IMR-90 (cell line): ENCODE data around the gene PKM. TPM values are rescaled to one million over a fixed set of nuclear protein-coding genes. Genes with fewer than 3 reads are reported as not detected.

ENCODE experiments used
- ATAC-seq: fragments of 200-7000 bp; cut with Tn5 transposase; 2 replicates; pipeline ENCODE4 v1.9.1; 2020; ENCODE audit warnings: low read depth, mild to moderate bottlenecking, moderate library complexity
- BruUV-seq: library from RNA; stranded (reverse); fragments of 400-500 nt; replicated peaks from 2 replicates; lab custom pipeline; 2021; lab: Mats Ljungman, UMichigan
- CTCF ChIA-PET: fragments of 300-600 bp; formaldehyde crosslinking; extraction: SDS; loops from one replicate; lab custom pipeline; 2021; ENCODE audit warnings: antibody characterized with exemption; lab: Yijun Ruan, JAX
- POLR2A ChIA-PET: fragments of 300-600 bp; sonication (Branson Sonifier 250); formaldehyde crosslinking; loops from one replicate; lab custom pipeline; 2022; ENCODE audit warnings: antibody characterized with exemption; ENCODE audit not compliant: unreplicated experiment; lab: Charles Lee
- DNase-seq: peaks from one replicate; pipeline ENCODE4 v3.0.0; 2013
- H2AFZ ChIP-seq: replicated peaks from 2 replicates; pipeline ENCODE3; 2013; ENCODE audit warnings: low read length, mild to moderate bottlenecking; ENCODE audit not compliant: poor library complexity
- H2AK5ac ChIP-seq: 2 replicates; pipeline ENCODE4 v1.6.1; 2013; ENCODE audit warnings: low read depth, low read length, inconsistent platforms
- H2AK9ac ChIP-seq: replicated peaks from 2 replicates; pipeline ENCODE3; 2013; ENCODE audit warnings: mild to moderate bottlenecking, low read depth, low read length, moderate library complexity; ENCODE audit not compliant: poor library complexity
- H2BK120ac ChIP-seq: 2 replicates; pipeline ENCODE4 v1.6.1; 2013; ENCODE audit warnings: low read depth, low read length, inconsistent platforms
- H2BK15ac ChIP-seq: 3 replicates; pipeline ENCODE4 v1.6.1; 2013; ENCODE audit warnings: low read depth, low read length, inconsistent platforms
- H2BK20ac ChIP-seq: 2 replicates; pipeline ENCODE4 v1.6.1; 2013; ENCODE audit warnings: low read depth, mild to moderate bottlenecking, inconsistent platforms, low read length, moderate library complexity
- H2BK5ac ChIP-seq: 2 replicates; pipeline ENCODE4 v1.6.1; 2013; ENCODE audit warnings: mild to moderate bottlenecking, low read depth, low read length, inconsistent platforms; ENCODE audit not compliant: poor library complexity, severe bottlenecking
- H3K14ac ChIP-seq: replicated peaks from 2 replicates; pipeline ENCODE4 v1.6.1; 2013; ENCODE audit warnings: low read depth, low read length, inconsistent platforms
- H3K18ac ChIP-seq: 2 replicates; pipeline ENCODE4 v1.6.1; 2013; ENCODE audit warnings: low read depth, low read length, control low read depth
- H3K23ac ChIP-seq: 2 replicates; pipeline ENCODE4 v1.6.1; 2013; ENCODE audit warnings: low read depth, low read length, inconsistent platforms
- H3K27ac ChIP-seq: 2 replicates; pipeline ENCODE4 v1.5.1; 2013; ENCODE audit warnings: mild to moderate bottlenecking, control low read depth, low read length; ENCODE audit not compliant: insufficient read depth
- H3K27me3 ChIP-seq: 2 replicates; pipeline ENCODE4 v1.6.1; 2013; ENCODE audit warnings: low read length; ENCODE audit not compliant: control insufficient read depth, insufficient read depth
- H3K36me3 ChIP-seq: 2 replicates; pipeline ENCODE4 v1.6.1; 2013; ENCODE audit warnings: low read length, mixed read lengths; ENCODE audit not compliant: control insufficient read depth, insufficient read depth
- H3K4ac ChIP-seq: 2 replicates; pipeline ENCODE4 v1.6.1; 2013; ENCODE audit warnings: low read depth, low read length, inconsistent platforms
- H3K4me1 ChIP-seq: 2 replicates; pipeline ENCODE4 v1.6.1; 2013; ENCODE audit warnings: low read length, mixed read lengths; ENCODE audit not compliant: control insufficient read depth, insufficient read depth
- H3K4me2 ChIP-seq: 2 replicates; pipeline ENCODE4 v1.6.1; 2013; ENCODE audit warnings: low read depth, mild to moderate bottlenecking, control low read depth, low read length, moderate library complexity
- H3K4me3 ChIP-seq: 2 replicates; pipeline ENCODE4 v1.5.1; 2013; ENCODE audit warnings: low read depth, mild to moderate bottlenecking, control low read depth, low read length, moderate library complexity; ENCODE audit not compliant: insufficient read depth
- H3K56ac ChIP-seq: 2 replicates; pipeline ENCODE4 v1.6.1; 2013; ENCODE audit warnings: low read length, inconsistent platforms; ENCODE audit not compliant: insufficient read depth; ENCODE audit errors: extremely low read depth
- H3K79me1 ChIP-seq, 2 experiments: 2 replicates each; pipeline ENCODE4 v1.6.1; 2013; ENCODE audit warnings: low read length in 2 of 2, inconsistent platforms in 1 of 2, low read depth in 1 of 2
- H3K9ac ChIP-seq: 2 replicates; pipeline ENCODE4 v1.6.1; 2013; ENCODE audit warnings: low read depth, low read length, control low read depth
- H3K9me1 ChIP-seq: 2 replicates; pipeline ENCODE4 v1.6.1; 2013; ENCODE audit warnings: low read length, inconsistent platforms; ENCODE audit not compliant: insufficient read depth
- H3K9me3 ChIP-seq: 2 replicates; pipeline ENCODE4 v1.6.1; 2013; ENCODE audit warnings: low read length; ENCODE audit not compliant: control insufficient read depth, insufficient read depth
- H4K20me1 ChIP-seq: 2 replicates; pipeline ENCODE4 v1.6.1; 2013; ENCODE audit warnings: low read length, inconsistent platforms; ENCODE audit not compliant: insufficient read depth
- H4K5ac ChIP-seq: 2 replicates; pipeline ENCODE4 v1.6.1; 2013; ENCODE audit warnings: mild to moderate bottlenecking, low read depth, low read length, control low read depth
- H4K8ac ChIP-seq, 2 experiments: 2 replicates each; pipeline ENCODE4 v1.6.1; 2013; ENCODE audit warnings: low read depth in 2 of 2, low read length in 2 of 2, control low read depth in 1 of 2, inconsistent platforms in 1 of 2
- H4K91ac ChIP-seq: 2 replicates; pipeline ENCODE4 v1.6.1; 2013; ENCODE audit warnings: low read depth, low read length, inconsistent platforms; ENCODE audit not compliant: insufficient read depth
- BHLHE40 ChIP-seq: fragments of 150-350 bp; IDR thresholded peaks from 2 replicates; pipeline ENCODE4 v1.6.1; 2016; ENCODE audit warnings: mild to moderate bottlenecking, low read depth, low read length
- CEBPB ChIP-seq: IDR thresholded peaks from 2 replicates; pipeline ENCODE4 v1.6.1; 2012; ENCODE audit warnings: low read depth, low read length, improper control_type of control experiment
- CHD1 ChIP-seq: IDR thresholded peaks from 2 replicates; pipeline ENCODE4 v1.6.1; 2012; ENCODE audit warnings: low read depth, low read length, improper control_type of control experiment
- CTCF ChIP-seq: conservative IDR thresholded peaks from 2 replicates; pipeline ENCODE4 v1.5.1; 2012; ENCODE audit warnings: mild to moderate bottlenecking, low read depth, low read length, improper control_type of control experiment
- ELK1 ChIP-seq: fragments of 150-350 bp; IDR thresholded peaks from 2 replicates; pipeline ENCODE4 v1.6.1; 2016; ENCODE audit warnings: low read depth, mild to moderate bottlenecking, low read length, moderate library complexity, borderline replicate concordance
- FOS ChIP-seq: fragments of 150-350 bp; IDR thresholded peaks from 2 replicates; pipeline ENCODE4 v1.6.1; 2016; ENCODE audit warnings: low read depth, low read length
- MAFK ChIP-seq: IDR thresholded peaks from 2 replicates; pipeline ENCODE4 v1.6.1; 2012; ENCODE audit warnings: low read depth, low read length, improper control_type of control experiment
- MAZ ChIP-seq: IDR thresholded peaks from 2 replicates; pipeline ENCODE4 v1.6.1; 2012; ENCODE audit warnings: low read depth, mild to moderate bottlenecking, low read length, improper control_type of control experiment, moderate library complexity, borderline replicate concordance
- MXI1 ChIP-seq: IDR thresholded peaks from 2 replicates; pipeline ENCODE4 v1.6.1; 2012; ENCODE audit warnings: low read depth, mild to moderate bottlenecking, low read length, moderate library complexity, borderline replicate concordance
- NFE2L2 ChIP-seq: fragments of 150-350 bp; IDR thresholded peaks from 2 replicates; pipeline ENCODE4 v1.6.1; 2016; ENCODE audit warnings: low read depth, mild to moderate bottlenecking, low read length
- POLR2A ChIP-seq: IDR thresholded peaks from 2 replicates; pipeline ENCODE4 v1.6.1; 2012; ENCODE audit warnings: mild to moderate bottlenecking, low read depth, low read length
- RAD21 ChIP-seq: IDR thresholded peaks from 2 replicates; pipeline ENCODE4 v1.6.1; 2012; ENCODE audit warnings: low read length, improper control_type of control experiment
- RCOR1 ChIP-seq: IDR thresholded peaks from 2 replicates; pipeline ENCODE4 v1.6.1; 2012; ENCODE audit warnings: mild to moderate bottlenecking, low read length, improper control_type of control experiment; ENCODE audit not compliant: insufficient replicate concordance
- RFX5 ChIP-seq: IDR thresholded peaks from 2 replicates; pipeline ENCODE4 v1.8.0; 2012; ENCODE audit warnings: low read depth, mild to moderate bottlenecking, low read length, moderate library complexity
- SMC3 ChIP-seq: fragments of 150-350 bp; IDR thresholded peaks from 2 replicates; pipeline ENCODE4 v1.6.1; 2016; ENCODE audit warnings: low read depth, mild to moderate bottlenecking, antibody characterized with exemption, low read length, moderate library complexity
- USF2 ChIP-seq: fragments of 150-350 bp; IDR thresholded peaks from 2 replicates; pipeline ENCODE4 v1.6.1; 2017; ENCODE audit warnings: mild to moderate bottlenecking, antibody characterized with exemption, low read length, low read depth
- WGBS, 2 experiments: methylation state at CpG; one replicate each; pipeline versions ENCODE4 v1.1.5 to v1.1.7; 2013; ENCODE audit warnings: missing lambda C conversion rate in 2 of 2; ENCODE audit not compliant: insufficient read length in 1 of 2; ENCODE audit errors: extremely low coverage in 2 of 2; 5-methylcytosine and 5-hydroxymethylcytosine counted together
- dilution Hi-C: fragments of 300-500 bp; cut with HindIII; formaldehyde crosslinking; loops from one replicate; pipeline ENCODE4 v1.14.3; 2018; ENCODE audit warnings: low sequenced_read_pairs; ENCODE audit not compliant: unreplicated experiment
- in situ Hi-C: fragments of 300-500 bp; cut with MboI; formaldehyde crosslinking; loops from 3 replicates; pipeline ENCODE4 v1.14.3; 2019; ENCODE audit warnings: low sequenced_read_pairs, inconsistent platforms, mixed read lengths
- intact Hi-C: fragments of 100-400 bp; cut with micrococcal nuclease; formaldehyde crosslinking; loops from 2 replicates; pipeline ENCODE4 v1.10.0; 2022
- polyA plus RNA-seq, 3 experiments: library from polyadenylated mRNA; depleted of rRNA; stranded (reverse); fragments of >200 nt; gene quantifications; 2 replicates each; pipeline ENCODE4 v1.2.3, GENCODE V29; 2012; ENCODE audit warnings: low replicate concordance in 1 of 3
- total RNA-seq: library from RNA; depleted of rRNA; stranded (reverse); fragments of >200 nt; gene quantifications from 2 replicates; pipeline ENCODE4 v1.2.3, GENCODE V29; 2012

The PKM gene
- total and polyA plus RNA-seq, 2 of the 4 experiments (the other 2 are of a cell fraction), result 2,219 to 3,859 TPM

GRCh38 chr15:72169921-72170611 is 60.9 kb downstream of the PKM start:
- Histone ChIP-seq H3K9ac (no peak overlapping the region), H2BK20ac (no peak overlapping the region), H3K4me1 (peaks cover 12% of the 10 kb centered on the region), H2BK120ac (no peak overlapping the region), H3K14ac (no peak overlapping the region), H3K4me3 (no peak overlapping the region), H3K18ac (no peak overlapping the region), H3K4me2 (no peak overlapping the region), H3K4ac (no peak overlapping the region), H3K9me1 (no peaks in the 10 kb centered on the region; the same call in none of the 2 replicates), H4K8ac (no peak overlapping the region), H3K56ac (no peak overlapping the region), H2AFZ (no peak overlapping the region), H3K36me3 (no peaks in the 10 kb centered on the region), H3K27ac (no peak overlapping the region), H2AK9ac (no peak overlapping the region), H2BK5ac (no peak overlapping the region), H4K20me1 (no peaks in the 10 kb centered on the region), H3K27me3 (peaks cover 72% of the 10 kb centered on the region), H3K79me1 (no peaks in the 10 kb centered on the region), H2BK15ac (no peak overlapping the region), H3K23ac (no peak overlapping the region), H4K91ac (no peak overlapping the region), H3K9me3 (no peaks in the 10 kb centered on the region), H4K5ac (no peak overlapping the region), H2AK5ac (no peak overlapping the region)
- ATAC-seq (no peak), DNase-seq (no peak)
- dilution Hi-C loops, result no loop called here
- intact Hi-C loops, result no loop called here
- WGBS, 2 experiments, result 93% methylated on average over 3 of the region's 16 CpGs; no CpG with 5 or more reads in 1 of the 2 experiments
- CTCF ChIA-PET, result no interaction called here
- no peak for TF ChIP-seq FOS
- no peak for TF ChIP-seq MXI1
- no peak for TF ChIP-seq RFX5
- no peak for TF ChIP-seq ELK1
- no peak for TF ChIP-seq NFE2L2
- TF ChIP-seq SMC3, result no peak
- no peak for TF ChIP-seq MAZ
- TF ChIP-seq RAD21, result no peak
- TF ChIP-seq CEBPB, result no peak
- no peak for TF ChIP-seq BHLHE40
- no peak for TF ChIP-seq CHD1
- TF ChIP-seq RCOR1, result no peak
- no peak for TF ChIP-seq USF2
- TF ChIP-seq POLR2A, result no peak
- no peak for TF ChIP-seq CTCF
- TF ChIP-seq MAFK, result no peak
- BruUV-seq, result no TSS peak
- POLR2A ChIA-PET, result no interaction called here
- in situ Hi-C loops, result no loop called here
